Activated CD4-positive, alpha-beta T cell treated with anti-CD3 and anti-CD28 coated beads, Interleukin-2, amount 50 U/mL, for 48 hours (primary cell): Measurements from ENCODE around the gene SAMD4A.

Experiments
- DNase-seq, 2 experiments: peaks; one replicate each; pipeline ENCODE4 v3.0.0-alpha.2; 2020

Gene SAMD4A

DNA sequence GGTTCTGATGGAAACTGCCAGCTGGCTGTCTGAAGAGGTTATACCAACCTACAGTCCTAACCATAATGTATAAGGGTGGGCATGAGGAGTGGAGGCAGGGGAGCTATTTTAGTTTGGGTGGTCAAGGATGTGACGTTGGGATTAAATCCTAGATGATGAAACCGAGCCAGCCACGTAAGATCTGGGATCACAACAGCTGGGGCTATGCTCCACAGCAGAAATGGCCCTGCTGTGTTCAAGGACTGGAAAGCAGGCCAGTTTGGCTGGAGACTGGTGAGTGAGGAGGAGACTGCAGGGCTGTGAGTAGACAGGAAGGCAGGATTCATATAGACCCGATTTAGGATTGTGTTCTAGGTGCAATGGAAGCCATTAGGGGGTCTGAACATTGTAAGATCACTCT is 66.1 kb downstream of the SAMD4A start:
- DNase-seq: no peak

DNA sequence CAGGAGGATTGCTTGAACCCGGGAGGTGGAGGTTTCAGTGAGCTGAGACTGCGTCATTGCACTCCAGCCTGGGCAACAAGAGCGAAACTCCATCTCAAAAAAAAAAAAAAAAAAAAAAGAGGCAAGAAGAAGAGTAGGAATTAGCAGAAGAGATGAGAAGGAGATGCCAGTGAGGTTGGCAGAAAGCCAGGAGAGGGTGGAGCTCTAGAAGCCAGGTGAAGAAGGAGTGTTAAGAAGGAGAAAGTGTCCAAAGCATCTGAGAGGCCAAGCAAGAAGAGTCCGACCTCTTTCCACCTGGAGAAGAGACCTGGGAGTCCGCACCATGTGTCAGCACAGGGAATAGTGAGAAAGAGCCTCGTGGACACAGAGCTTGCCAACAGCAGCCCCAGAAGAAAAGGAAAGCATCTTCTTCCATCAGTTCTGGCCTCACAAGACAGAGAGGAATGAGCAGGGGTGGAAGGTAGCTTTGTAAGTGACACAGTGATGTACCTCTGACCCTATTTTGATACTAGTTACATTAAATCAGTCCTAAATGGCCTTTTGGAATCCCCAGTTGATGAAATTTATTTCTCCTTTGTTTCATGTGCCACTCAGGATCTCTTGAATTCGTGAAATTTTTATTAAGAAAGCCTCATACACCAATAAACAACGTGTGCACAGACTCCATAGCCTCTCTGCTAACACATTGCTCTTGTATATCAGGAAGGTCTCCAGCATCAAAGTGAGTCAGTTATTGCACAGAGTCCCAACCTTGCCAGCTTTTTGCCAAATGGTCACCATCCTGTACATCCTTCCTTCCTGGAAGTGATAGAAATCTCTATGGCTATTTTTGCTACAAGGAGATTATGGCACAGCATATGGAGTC is 70.6 kb downstream of the SAMD4A start:
- DNase-seq: no peak

DNA sequence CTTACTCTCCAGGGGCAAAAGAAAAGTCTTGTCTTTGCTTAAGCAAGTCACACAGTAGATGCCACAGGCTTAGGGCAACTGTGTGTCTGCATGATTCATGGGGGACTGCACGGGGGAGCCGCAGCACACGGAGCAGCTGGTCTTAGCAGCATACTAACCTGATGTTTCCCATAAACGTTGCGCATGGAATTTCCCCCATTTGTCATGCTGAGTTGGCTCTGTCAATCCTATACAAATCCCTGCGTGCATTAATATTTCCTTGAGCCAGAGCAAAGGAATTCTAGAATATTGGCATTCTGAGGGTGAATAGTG is 71.2 kb downstream of the SAMD4A start:
- no peak for DNase-seq

DNA sequence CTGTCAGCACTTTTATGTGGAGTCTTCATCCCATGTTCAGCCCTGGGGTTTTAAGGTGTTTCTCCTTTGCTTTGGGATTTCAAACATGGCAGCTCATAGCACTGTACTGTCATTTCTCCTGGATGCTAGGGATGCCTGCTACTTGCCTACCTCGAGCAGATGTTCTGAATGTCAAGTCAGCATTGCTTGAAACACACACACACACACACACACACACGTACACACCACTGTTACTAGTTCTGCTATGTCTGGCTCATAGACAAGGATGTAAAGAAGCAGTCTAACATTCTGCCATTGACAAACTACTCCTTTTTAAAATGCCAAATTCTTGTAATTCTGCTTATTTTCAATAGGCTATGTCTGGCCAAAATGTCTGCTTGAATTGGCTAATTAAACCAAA is 72.7 kb downstream of the SAMD4A start:
- no peak for DNase-seq

DNA sequence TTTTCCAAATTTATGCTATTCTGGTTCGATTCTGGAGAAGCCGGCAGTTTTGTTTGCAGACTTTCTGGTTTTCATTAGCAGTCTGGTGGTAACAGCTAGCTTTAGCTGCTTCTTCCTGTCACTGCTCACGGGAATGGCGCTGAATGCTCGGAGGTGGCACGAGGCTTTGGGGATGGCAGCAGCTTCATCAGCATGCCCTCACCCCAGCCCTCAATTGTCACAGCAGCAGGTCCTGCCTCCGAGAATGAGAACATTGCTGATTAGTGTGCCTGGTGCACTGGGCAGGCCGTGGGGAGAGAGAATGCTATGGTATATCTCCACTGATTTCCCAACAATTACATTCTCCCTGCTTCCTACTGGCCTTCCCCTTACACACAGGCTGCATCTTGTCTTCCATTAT is 73.6 kb downstream of the SAMD4A start:
- no peak for DNase-seq

DNA sequence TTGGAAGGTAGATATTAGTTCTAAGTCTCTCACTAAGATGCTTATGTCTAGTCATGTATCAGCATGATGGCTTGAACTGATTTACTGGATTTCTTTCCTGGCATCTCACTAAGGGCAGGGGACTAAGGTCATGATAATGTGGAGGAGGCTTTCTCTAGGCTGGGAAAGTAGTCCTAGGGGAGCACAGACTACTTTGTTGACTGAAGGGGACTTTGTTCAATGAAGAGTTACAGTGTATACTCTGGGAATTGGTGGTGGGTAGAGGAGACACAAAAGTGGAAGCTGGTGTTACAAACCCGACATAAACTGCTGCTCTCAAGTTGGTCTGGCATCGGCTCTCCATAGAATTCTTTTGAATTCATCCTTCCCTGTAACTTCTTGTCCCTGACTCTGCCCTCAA is 75.2 kb downstream of the SAMD4A start:
- no peak for DNase-seq

DNA sequence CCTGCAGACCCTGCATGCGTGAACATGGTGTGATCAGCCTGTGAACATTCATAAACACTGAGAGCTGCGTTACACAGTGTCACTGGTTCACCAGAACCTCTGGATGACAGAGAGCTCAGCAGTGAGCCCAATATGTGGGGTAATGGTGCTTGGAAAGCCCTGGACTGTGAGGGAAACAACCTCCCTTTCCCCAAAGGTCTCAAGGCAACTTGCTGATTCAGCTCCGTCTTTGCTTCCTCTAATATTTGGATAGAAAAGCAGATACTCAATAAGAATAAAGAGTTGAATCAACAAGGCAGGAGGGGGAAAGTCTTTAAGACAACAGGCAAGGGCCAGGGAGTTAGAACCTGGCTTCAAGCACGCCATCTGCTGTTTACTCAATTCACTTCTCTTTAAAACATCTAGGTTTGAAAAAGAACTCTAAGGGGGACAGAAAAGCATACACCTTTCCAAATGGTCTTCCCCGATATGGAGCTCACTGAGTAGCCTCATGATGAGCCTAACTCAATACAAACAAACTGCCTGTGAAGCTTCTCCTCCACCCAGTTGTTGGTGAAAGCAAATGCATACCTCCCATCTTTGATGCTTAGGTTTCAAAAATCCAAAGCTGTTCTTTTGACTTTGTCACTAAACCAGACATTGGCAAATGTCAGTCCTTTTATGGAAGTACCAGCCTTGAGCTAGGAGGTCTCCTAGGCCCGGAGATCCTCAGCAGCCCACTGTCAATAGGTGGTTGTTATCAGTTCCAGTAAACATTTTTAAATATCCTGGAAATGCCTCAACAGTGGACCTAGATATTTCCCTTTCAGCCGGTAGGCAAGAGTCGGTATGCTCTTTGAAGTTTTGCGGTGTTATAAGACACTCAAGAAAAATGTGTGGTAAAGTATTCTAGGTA is 76.1 kb downstream of the SAMD4A start:
- DNase-seq: no peak

DNA sequence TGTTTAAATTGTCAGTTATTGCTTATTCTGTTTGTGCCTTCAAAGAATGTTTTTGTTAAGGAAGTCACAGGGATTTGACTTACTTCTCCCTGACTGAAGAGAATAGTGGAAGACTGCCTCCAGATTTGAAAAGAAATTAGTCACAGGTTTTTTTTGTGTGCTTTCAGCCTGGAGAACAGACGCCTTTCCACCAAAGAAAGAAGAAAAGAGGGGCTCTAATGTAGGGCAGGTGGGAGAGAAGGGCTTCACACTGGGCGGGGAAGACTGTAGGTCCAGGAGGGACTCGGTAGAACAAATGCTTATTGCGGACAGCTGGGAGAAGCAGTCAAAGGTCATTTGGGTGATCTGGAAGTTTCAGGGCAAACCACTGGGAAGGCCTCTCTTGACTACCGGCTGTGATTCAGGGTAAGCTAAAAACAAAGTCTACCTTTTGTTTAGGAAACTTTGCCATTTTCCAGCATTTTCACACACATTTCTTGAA is 76.8 kb downstream of the SAMD4A start:
- DNase-seq: no peak

DNA sequence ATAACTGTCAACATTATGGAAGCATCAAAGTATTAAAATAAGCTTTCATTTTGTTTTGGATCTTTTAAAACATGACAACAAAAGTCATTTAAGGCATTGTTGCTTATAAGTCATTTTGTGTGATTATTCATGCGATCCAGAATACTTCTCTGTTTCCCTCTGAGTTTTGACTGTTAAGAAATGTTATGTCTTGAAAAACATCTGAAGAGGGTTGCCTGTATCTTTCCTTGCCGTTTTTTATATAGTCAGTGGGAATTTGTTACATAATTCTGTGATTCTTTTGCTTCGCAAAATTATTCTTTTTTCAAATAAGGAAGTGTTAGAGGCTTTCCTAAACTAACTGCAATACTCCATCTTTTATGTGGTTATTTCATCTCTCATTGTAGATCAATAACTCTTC is 78.7 kb downstream of the SAMD4A start:
- no peak for DNase-seq

DNA sequence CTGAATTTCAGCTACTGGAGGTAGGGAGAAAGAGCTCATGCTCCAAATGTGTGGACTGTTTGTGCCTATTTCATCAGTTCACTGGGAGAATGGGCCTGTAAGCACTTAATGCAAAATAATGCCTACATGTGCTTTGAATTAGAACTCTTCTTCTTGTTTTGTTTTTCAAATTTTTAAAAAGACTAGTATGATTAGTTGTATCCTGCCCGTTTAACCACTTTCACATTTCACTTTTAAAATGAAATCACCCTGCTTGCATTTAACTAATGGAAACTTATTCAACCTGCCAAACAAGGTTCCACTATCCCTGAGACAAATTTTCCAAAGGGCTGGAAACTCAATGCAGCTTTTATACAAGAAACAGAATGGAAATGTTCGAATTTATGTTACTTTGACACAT is 79.7 kb downstream of the SAMD4A start:
- DNase-seq: no peak

DNA sequence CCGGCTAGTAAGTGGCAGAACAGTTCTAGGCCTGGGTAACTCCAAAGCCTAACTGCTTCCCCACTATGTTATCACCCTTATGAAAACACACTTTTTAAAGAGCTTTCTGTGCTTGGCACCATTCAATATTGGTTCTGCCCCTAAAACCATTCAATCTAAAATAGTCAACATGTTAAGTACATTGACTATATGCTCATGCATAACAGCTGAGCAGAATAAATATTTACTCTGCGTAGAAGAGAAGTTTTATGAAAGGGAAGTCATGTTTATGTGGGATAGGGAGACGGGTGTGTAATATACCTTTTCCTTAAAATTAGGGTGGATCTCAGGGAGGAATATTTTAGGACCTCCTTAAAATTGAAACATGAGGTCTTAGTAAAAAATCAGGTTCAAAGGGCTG is 80.5 kb downstream of the SAMD4A start:
- DNase-seq: no peak

DNA sequence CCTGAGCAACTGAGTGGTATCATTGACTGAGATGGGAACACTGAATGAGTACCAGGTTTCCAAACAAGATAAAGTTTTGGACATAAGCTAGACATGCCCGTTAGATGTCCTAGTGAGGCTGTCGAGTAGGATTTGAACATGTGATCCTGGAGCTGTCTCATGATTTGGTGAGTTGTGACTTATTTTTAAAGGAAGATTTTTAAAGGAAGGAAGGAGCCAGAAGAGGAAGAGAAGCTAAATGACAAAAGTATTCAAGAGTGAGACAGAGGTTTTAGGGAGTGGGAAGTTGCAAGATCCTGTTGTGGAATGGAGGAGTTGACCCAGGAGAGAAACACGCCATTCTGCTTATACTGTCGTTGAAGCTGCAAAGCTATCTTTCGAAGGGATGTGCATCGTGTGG is 82.1 kb downstream of the SAMD4A start:
- no peak for DNase-seq

DNA sequence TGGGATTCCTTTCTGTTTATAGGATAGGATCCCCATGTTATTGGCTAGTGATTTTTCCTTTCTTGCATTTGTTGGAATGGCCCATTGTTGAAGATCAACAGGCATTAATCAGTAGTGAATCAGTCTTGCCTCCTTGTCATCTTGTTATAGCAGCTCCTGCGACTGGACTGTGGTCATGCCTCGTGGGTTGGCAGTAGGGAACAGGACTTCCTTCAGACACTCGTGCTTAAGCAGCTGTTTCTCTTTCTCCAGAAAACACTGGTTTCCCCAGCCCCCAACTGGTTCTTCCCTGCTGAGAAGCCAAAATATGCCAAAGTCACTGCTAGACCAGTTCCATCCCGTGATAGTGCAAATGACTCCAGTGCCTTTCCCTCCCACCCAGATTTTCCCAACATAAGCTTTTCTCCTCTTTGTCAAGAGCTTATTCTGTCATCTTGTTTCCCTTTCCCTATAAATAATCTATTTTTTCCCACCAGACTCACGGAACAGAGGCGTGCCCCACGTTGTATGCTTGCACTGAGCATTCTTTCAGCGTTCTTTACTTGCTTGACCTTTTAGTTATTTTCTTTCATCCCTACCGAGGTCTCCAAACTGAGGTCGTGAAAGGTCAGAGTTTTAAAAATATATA is 83.5 kb downstream of the SAMD4A start:
- no peak for DNase-seq

DNA sequence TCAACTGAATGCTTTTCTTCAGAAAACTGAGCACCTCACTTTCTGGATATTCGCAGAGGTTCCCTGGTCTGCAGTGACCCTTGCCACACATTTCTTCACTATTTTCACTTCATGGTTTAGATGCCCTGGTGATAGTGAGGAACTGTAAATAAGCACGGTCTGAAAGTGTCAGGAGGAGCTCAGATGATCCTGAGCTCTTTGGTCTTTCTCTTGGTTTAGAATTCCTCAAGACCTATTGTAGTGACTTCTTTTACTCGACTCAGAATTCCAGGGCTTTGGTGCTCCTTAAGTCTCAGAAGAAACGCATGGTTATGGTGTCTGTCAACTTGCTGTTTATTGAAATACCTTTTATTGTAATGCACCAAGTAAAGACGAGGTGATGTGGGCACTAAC is 84.0 kb downstream of the SAMD4A start:
- DNase-seq: no peak

DNA sequence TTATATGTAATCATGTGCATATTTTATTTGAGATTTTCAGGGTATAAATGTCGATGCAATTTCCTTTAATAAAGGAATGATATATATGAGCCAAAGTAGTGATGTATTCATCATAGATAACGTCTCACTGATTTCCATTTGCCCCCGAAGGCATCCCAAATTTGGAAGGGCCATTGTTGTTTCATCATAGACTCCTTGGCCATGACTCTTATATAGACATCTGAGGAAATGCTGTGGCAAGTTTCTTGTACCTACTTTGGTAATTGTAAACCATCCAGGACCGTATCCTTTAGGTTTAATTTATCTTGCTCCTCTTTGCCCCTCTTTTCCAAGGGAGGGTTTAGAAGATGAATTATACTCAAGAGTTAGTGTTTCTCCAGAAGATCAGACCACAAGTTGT is 84.7 kb downstream of the SAMD4A start:
- DNase-seq: no peak

DNA sequence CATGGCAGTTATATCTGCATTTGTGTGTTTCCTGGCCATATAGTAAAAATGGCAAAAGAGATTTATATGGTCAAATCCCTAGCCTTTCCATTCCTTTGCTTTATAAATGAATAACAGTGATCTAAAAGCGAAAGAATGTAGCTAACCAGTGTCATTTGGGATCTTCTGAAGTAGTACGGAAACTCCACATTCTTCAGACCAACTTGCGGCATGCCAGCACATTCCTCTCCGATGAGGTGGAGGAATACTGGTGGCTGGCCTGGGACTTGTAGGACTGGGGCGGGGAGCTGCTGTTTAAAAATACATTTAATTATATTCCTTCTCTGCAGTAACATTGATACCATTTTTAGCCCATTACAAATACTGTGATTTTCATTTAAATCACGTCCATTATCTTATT is 85.3 kb downstream of the SAMD4A start:
- no peak for DNase-seq

DNA sequence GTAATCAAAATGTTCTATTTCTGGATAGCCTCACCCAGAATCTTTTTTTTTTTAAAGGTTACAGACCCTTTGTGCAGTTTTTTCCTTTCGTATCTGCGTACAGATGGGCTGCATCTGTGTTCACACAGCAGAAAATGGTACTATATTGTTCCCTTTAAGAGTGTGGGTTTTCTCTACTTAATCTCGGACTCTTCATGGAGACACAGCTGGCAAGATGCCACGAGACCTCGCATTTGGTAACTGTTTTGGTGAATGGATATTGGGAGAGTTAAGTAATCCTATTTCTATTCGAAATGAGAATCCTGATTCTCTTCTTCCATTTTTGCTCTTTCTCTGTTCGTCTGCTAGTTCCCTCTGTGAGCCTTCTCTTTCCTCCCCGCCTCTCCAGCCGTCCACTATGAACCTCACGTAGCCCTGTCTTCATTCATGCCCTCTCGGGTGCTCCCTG is 85.7 kb downstream of the SAMD4A start:
- DNase-seq: no peak

DNA sequence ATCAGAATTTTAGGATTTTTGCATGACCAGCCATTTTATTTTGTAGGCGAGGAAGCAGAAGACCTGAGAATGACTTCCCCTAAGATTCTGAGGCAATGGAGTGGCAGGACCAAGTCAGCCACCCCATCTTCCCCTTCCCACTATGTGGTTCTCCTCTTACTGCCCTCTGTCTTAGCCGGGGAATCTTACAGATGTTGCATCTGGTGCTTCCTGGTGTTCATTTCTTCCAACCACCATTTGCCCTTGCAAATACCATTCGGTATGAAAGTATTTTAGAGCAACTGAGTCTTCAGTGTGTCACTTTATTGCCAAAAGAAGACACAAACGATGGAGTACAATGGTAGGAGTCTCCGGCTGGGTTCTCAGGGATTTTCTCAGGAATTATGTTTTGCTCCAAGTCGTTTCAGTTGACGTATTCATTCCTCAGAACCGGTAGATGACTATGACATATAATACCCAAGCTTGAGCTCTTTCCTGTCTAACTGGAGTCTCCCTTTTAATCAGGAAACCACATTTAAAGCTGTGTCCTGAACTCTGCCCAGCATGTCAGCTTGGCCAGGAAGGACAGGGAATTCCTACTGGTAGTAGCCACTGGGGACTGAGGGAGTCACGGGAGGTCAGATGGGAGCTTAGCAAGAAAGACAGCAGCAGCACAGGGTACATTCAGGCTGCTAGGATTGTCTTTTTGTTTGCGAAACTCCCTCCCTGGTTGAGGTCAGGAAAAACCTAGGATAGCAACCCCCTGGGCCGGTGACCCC is 87.0 kb downstream of the SAMD4A start:
- no peak for DNase-seq

DNA sequence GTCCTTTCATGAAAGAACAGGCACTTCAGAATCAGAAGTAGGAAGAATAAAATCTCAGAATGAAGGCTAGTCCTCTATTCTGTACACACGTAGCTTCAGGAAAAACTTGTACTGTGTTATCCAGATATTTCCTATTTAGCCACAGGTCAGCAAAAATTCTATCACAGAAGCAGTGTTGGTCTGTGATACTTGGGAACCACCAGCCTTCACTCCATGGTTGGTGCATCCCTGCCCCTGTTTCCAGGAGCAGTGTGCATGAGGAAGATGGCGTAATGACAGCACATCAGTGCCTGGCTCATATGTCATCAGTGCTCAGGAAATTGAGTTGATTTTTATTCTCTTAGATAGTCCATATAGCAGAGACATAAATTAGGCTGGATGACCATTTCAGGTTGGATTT is 87.7 kb downstream of the SAMD4A start:
- DNase-seq: no peak

DNA sequence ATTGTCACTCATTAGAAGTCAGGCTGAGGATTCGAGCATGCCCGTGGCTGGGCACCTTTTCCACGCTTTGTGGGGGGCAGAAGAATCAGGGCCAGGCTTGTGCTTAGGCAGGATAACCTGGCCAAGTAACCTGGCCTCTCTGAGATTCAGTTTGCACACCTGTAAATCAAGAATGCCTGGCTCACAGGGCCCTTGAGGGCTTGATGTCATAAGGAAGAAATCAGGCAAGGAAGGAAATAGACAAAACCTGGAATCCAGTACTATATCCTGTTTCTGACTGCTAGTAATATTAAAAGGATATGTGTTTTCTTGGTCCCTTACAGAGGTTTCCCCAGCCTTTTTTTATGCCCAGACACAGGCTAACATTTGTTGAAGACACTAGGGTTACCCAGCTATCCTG is 91.9 kb downstream of the SAMD4A start:
- DNase-seq: no peak

DNA sequence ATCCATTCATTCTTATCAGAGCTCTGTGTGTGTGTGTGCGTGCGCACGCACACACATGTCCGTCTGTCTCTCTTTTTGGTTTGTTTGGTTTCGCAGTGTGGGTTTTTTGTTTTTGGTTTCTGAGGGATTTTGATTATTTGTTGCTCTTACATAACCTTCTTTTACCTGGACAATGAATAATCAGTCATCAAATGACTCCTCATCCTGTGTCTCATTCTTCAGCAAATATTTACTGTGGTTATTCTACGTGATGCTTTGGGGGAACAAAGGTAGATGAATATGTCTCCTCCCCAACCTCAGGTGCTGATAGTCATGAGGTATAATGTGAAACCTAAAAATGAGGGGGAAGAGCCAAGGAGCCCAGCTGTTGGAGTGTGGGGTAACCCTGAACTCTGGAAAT is 92.4 kb downstream of the SAMD4A start:
- DNase-seq: no peak

DNA sequence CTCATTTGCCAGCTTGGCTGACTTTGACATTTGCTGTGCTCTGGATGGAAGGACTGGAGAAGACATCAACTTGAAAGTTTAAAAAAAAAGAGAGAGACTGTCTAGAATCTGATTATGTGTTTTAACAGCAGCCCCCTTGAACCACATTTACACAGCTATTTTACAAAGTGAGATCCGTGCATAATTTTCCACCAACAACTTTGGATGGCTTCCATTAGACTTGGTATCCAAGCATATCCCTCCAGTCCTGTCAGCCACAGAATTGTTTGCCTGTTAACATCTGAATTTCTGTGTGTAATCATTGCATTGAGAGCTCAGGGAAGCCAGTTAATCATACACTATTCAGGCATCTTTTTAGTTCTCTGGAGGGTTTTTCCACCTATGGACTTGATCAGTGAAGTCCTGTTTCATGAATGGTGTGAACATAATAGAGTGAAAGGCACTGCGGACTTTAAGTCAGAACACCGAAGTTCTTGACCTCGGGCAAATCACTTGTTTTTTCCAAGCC is 93.7 kb downstream of the SAMD4A start:
- no peak for DNase-seq
